Body of pancreas (tissue), 4 donors: ENCODE results near the gene EPS8. TPM values are rescaled to one million over a fixed set of nuclear protein-coding genes. Genes with fewer than 3 reads are reported as not detected.

Experiments used
- ATAC-seq: fragments of 150-250 bp; one replicate; pipeline ENCODE4 v1.9.1; 2016
- DNase-seq, 4 donors: peaks; one replicate each; pipeline ENCODE4 v3.0.0-alpha.2; 2019
- H3K27ac ChIP-seq, 4 donors: fragments of 200-600 bp; sonication (generic); 1 replicate in 3 of 4; 2 replicates in 1 of 4; pipeline versions ENCODE4 v1.5.1 to v1.6.1; 2016 to 2019; ENCODE audit warnings: mild to moderate bottlenecking in 1 of 4, mixed read lengths in 1 of 4, moderate library complexity in 1 of 4
- H3K27me3 ChIP-seq, 2 donors: fragments of 200-600 bp; sonication (generic); one replicate each; pipeline ENCODE4 v1.6.0; 2016; ENCODE audit warnings: mild to moderate bottlenecking in 1 of 2
- H3K36me3 ChIP-seq, 2 donors: fragments of 200-600 bp; sonication (generic); replicated peaks in 1 of 2; 2 replicates each; pipeline ENCODE4 v1.5.1; 2016; ENCODE audit warnings: low read depth in 2 of 2; ENCODE audit not compliant: insufficient read depth in 1 of 2
- H3K4me1 ChIP-seq: fragments of 200-600 bp; sonication (generic); one replicate; pipeline ENCODE4 v1.6.0; 2016
- H3K4me3 ChIP-seq, 2 donors: fragments of 200-600 bp; sonication (generic); 1 replicate in 1 of 2; 2 replicates in 1 of 2; pipeline ENCODE4 v1.5.1; 2016 to 2019
- H3K9me3 ChIP-seq, 3 donors: fragments of 200-600 bp; sonication (generic); 1 replicate in 2 of 3; 2 replicates in 1 of 3; pipeline ENCODE4 v1.5.1; 2016
- CTCF ChIP-seq, 7 experiments: fragments of 450-650 bp in 4 of 7; fragments of 200-600 bp in 3 of 7; sonication (generic) in 3 of 7; IDR thresholded peaks; one replicate each; pipeline ENCODE4 v1.5.1; 2016 to 2019; ENCODE audit warnings: antibody characterized with exemption in 7 of 7
- POLR2A ChIP-seq, 3 donors: fragments of 450-650 bp; IDR thresholded peaks; one replicate each; pipeline ENCODE4 v1.6.1; 2016; ENCODE audit warnings: antibody characterized with exemption in 3 of 3, mild to moderate bottlenecking in 2 of 3
- WGBS, 2 donors: methylation state at CpG; one replicate each; pipeline ENCODE4 v1.1.5; 2017; 5-methylcytosine and 5-hydroxymethylcytosine counted together
- intact Hi-C: fragments of 100-400 bp; cut with DNase I; formaldehyde crosslinking; loops from one replicate; pipeline ENCODE4 v1.15.1; 2023
- total RNA-seq, 2 donors: library from RNA; depleted of rRNA; stranded (reverse); fragments of >200 nt; gene quantifications; one replicate each; pipeline ENCODE4 v1.1.0, GENCODE V29; 2016

EPS8 gene
- total RNA-seq, 2 donors from 2014 or later, result 31.6 to 41.2 TPM

GRCh38 chr12:15777355-15778012, 11.7 kb downstream of the EPS8 start:
- WGBS, 2 donors, result 63 to 66% methylated on average over 3 of the region's 3 CpGs
- ATAC-seq (no peak), DNase-seq (no peak)
- TF ChIP-seq CTCF (IDR thresholded peaks at IDR 0.05), result no peak
- TF ChIP-seq POLR2A (IDR thresholded peaks at IDR 0.05), result no peak
- Histone ChIP-seq H3K4me1 (peaks cover 22% of the 10 kb centered on the region), H3K27me3 (no peaks in the 10 kb centered on the region), H3K9me3 (no peaks in the 10 kb centered on the region), H3K4me3 (no peak overlapping the region), H3K27ac (no peak overlapping the region), H3K36me3 (no peaks in the 10 kb centered on the region)
- intact Hi-C loops, result no loop called here

GRCh38 chr12:15776532-15776931, 12.7 kb downstream of the EPS8 start:
- H3K36me3 ChIP-seq, result no peaks in the 10 kb centered on the region
- H3K4me3 ChIP-seq, result no peak overlapping the region
- 96% methylated on average over 5 of the region's 5 CpGs for WGBS, 2 donors
- no peaks in the 10 kb centered on the region for H3K9me3 ChIP-seq
- ATAC-seq (no peak), DNase-seq (no peak)
- no peaks in the 10 kb centered on the region for H3K27me3 ChIP-seq
- H3K4me1 ChIP-seq, result peaks cover 22% of the 10 kb centered on the region
- no peak overlapping the region for H3K27ac ChIP-seq
- intact Hi-C loops, result no loop called here
- TF ChIP-seq POLR2A (IDR thresholded peaks at IDR 0.05) (no peak), CTCF (IDR thresholded peaks at IDR 0.05) (no peak)

GRCh38 chr12:15774819-15775218, 14.4 kb downstream of the EPS8 start:
- ATAC-seq (no peak), DNase-seq (no peak)
- Histone ChIP-seq H3K4me3 (no peak overlapping the region), H3K9me3 (no peaks in the 10 kb centered on the region), H3K27me3 (no peaks in the 10 kb centered on the region), H3K36me3 (no peaks in the 10 kb centered on the region), H3K27ac (no peak overlapping the region), H3K4me1 (peaks cover 6% of the 10 kb centered on the region)
- 95 to 100% methylated on average over 1 of the region's 1 CpG for WGBS, 2 donors
- TF ChIP-seq CTCF (IDR thresholded peaks at IDR 0.05) (no peak), POLR2A (IDR thresholded peaks at IDR 0.05) (no peak)
- intact Hi-C loops, result no loop called here

GRCh38 chr12:15772405-15773018, 16.7 kb downstream of the EPS8 start:
- TF ChIP-seq POLR2A (IDR thresholded peaks at IDR 0.05) (no peak), CTCF (IDR thresholded peaks at IDR 0.05) (peak in 6 of 7 experiments; percentile 20 to 41 (median 32))

GRCh38 chr12:15770581-15770980, 18.6 kb downstream of the EPS8 start:
- H3K4me3 ChIP-seq, result no peak overlapping the region
- H3K27ac ChIP-seq, result no peak overlapping the region
- no peaks in the 10 kb centered on the region for H3K9me3 ChIP-seq
- 83 to 91% methylated on average over 1 of the region's 1 CpG for WGBS, 2 donors
- H3K4me1 ChIP-seq, result peaks cover 3% of the 10 kb centered on the region
- TF ChIP-seq CTCF (IDR thresholded peaks at IDR 0.05) (no peak), POLR2A (IDR thresholded peaks at IDR 0.05) (no peak)
- intact Hi-C loops, result no loop called here
- no peaks in the 10 kb centered on the region for H3K36me3 ChIP-seq
- no peaks in the 10 kb centered on the region for H3K27me3 ChIP-seq
- DNase-seq (no peak), ATAC-seq (no peak)

More at GRCh38 chr12:15772405-15773018, 16.7 kb downstream of the EPS8 start:
- intact Hi-C loops, result no loop called here
- H3K27ac ChIP-seq, result no peak overlapping the region
- no peaks in the 10 kb centered on the region for H3K36me3 ChIP-seq
- no peaks in the 10 kb centered on the region for H3K9me3 ChIP-seq
- DNase-seq (no peak), ATAC-seq (no peak)
- H3K4me3 ChIP-seq, result no peak overlapping the region
- H3K4me1 ChIP-seq, result peaks cover 3% of the 10 kb centered on the region
- WGBS, 2 donors, result 77 to 90% methylated on average over 2 of the region's 2 CpGs
- H3K27me3 ChIP-seq, result no peaks in the 10 kb centered on the region
